ENCODE results near the gene TMEM242. TPM values are rescaled to one million over a fixed set of nuclear protein-coding genes. Genes with fewer than 3 reads are reported as not detected.
"Not testable (repeated sequence)": the region's sequence is repeated elsewhere in the genome, so short reads cannot be mapped to it uniquely, and the experiment has no call there.

Gene TMEM242
- total and polyA plus RNA-seq, 2 experiments from 2014 or later: 6.4 to 14.5 TPM

- Histone ChIP-seq H3K9ac (no peak overlapping the region), H3F3A (ENCODE audit: insufficient read depth) (no peaks in the 10 kb centered on the region), H3K4me1 (ENCODE audit: insufficient read depth) (no peaks in the 10 kb centered on the region), H4K20me1 (ENCODE audit: insufficient read depth) (no peaks in the 10 kb centered on the region), H3K9me2 (ENCODE audit: insufficient read depth) (no peaks in the 10 kb centered on the region), H3K36me3 (ENCODE audit: low read depth) (no peaks in the 10 kb centered on the region), H2AFZ (no peak overlapping the region), H3K4me3 (no peak overlapping the region), H3K27ac (no peak overlapping the region), H3K27me3 (replicated peaks; ENCODE audit: insufficient read depth) (peaks cover 11% of the 10 kb centered on the region), H3K4me2 (ENCODE audit: unreplicated experiment) (no peak overlapping the region), H3K79me2 (ENCODE audit: insufficient read depth) (no peaks in the 10 kb centered on the region), H3K9me3 (ENCODE audit: low read depth) (no peaks in the 10 kb centered on the region)
- no peak for DNase-seq
- WGBS, 2 experiments (ENCODE audit: low coverage in 1 of 2, low lambda C conversion rate in 2 of 2, missing lambda C conversion rate in 2 of 2): 41 to 46% methylated on average over 4 of the region's 4 CpGs
- no peak for TF ChIP-seq EZH2 (IDR thresholded peaks at IDR 0.05; ENCODE audit: insufficient read depth, poor library complexity, severe bottlenecking)
- TF ChIP-seq EZH2phosphoT487 (IDR thresholded peaks at IDR 0.05; ENCODE audit: insufficient read depth, low read depth): no peak
- in situ Hi-C loops (cut with MboI): no loop called here
Observed at GRCh38 chr6:157343732-157344131, 20.4 kb upstream of the TMEM242 start.

DNA sequence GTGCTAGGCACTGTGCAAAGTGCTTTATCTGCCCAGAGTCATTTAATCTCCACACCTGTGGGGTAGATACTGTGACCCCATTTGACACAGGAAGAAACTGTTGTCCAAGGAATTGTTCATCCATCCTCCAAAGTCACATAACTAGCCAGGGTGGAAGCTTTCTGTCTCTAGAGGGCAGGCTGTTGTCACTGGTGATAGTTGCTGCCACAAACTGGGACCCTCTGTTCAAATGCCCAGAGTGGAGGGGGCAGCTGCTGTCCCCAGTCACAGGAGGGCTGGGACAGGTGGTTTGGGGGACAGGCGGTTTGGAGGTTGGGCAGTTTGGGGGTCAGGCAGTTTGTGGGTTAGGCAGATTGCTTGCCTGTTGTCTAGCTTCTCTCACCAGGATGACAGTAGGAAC is 16.1 kb upstream of the TMEM242 start:
- Histone ChIP-seq H3F3A (ENCODE audit: insufficient read depth) (no peaks in the 10 kb centered on the region), H3K27me3 (replicated peaks; ENCODE audit: insufficient read depth) (peaks cover 7% of the 10 kb centered on the region; the same call in 1 of the 2 replicates), H3K27ac (no peak overlapping the region), H4K20me1 (ENCODE audit: insufficient read depth) (no peaks in the 10 kb centered on the region), H3K9me3 (ENCODE audit: low read depth) (no peaks in the 10 kb centered on the region), H3K9ac (no peak overlapping the region), H3K4me2 (ENCODE audit: unreplicated experiment) (no peak overlapping the region), H2AFZ (no peak overlapping the region), H3K9me2 (ENCODE audit: insufficient read depth) (no peaks in the 10 kb centered on the region), H3K79me2 (ENCODE audit: insufficient read depth) (no peaks in the 10 kb centered on the region), H3K4me3 (no peak overlapping the region), H3K4me1 (ENCODE audit: insufficient read depth) (no peaks in the 10 kb centered on the region; the same call in 1 of the 2 replicates), H3K36me3 (ENCODE audit: low read depth) (no peaks in the 10 kb centered on the region)
- WGBS, 2 experiments (ENCODE audit: low coverage in 1 of 2, low lambda C conversion rate in 2 of 2, missing lambda C conversion rate in 2 of 2): 50 to 58% methylated on average over 1 of the region's 1 CpG
- no peak for DNase-seq
- TF ChIP-seq EZH2 (IDR thresholded peaks at IDR 0.05; ENCODE audit: insufficient read depth, poor library complexity, severe bottlenecking): no peak
- TF ChIP-seq EZH2phosphoT487 (IDR thresholded peaks at IDR 0.05; ENCODE audit: insufficient read depth, low read depth): no peak
- in situ Hi-C loops (cut with MboI): no loop called here

- H3K4me1 ChIP-seq (ENCODE audit: insufficient read depth): no peaks in the 10 kb centered on the region; the same call in 1 of the 2 replicates
- WGBS, 2 experiments (ENCODE audit: low coverage in 1 of 2, low lambda C conversion rate in 2 of 2, missing lambda C conversion rate in 2 of 2): 90 to 97% methylated on average over 2 of the region's 2 CpGs
- no peaks in the 10 kb centered on the region for H3K79me2 ChIP-seq (ENCODE audit: insufficient read depth)
- no peaks in the 10 kb centered on the region for H3K9me2 ChIP-seq (ENCODE audit: insufficient read depth)
- no peaks in the 10 kb centered on the region for H3K36me3 ChIP-seq (ENCODE audit: low read depth)
- no peaks in the 10 kb centered on the region for H4K20me1 ChIP-seq (ENCODE audit: insufficient read depth)
- H3K4me2 ChIP-seq (ENCODE audit: unreplicated experiment): no peak overlapping the region
- H3F3A ChIP-seq (ENCODE audit: insufficient read depth): no peaks in the 10 kb centered on the region
- H3K27ac ChIP-seq: no peak overlapping the region
- H2AFZ ChIP-seq: no peak overlapping the region
- no peak overlapping the region for H3K9ac ChIP-seq
- H3K9me3 ChIP-seq (ENCODE audit: low read depth): no peaks in the 10 kb centered on the region
- no peak overlapping the region for H3K4me3 ChIP-seq
- no peak for DNase-seq
- peaks cover 7% of the 10 kb centered on the region; the same call in 1 of the 2 replicates for H3K27me3 ChIP-seq (replicated peaks; ENCODE audit: insufficient read depth)
- TF ChIP-seq EZH2 (IDR thresholded peaks at IDR 0.05; ENCODE audit: insufficient read depth, poor library complexity, severe bottlenecking): no peak
- in situ Hi-C loops (cut with MboI): no loop called here
Observed at GRCh38 chr6:157337751-157338150, 14.4 kb upstream of the TMEM242 start.

- H2AFZ ChIP-seq; H3K9me2 ChIP-seq (ENCODE audit: insufficient read depth); H3K9ac ChIP-seq; H3K36me3 ChIP-seq (ENCODE audit: low read depth); H3F3A ChIP-seq (ENCODE audit: insufficient read depth); H4K20me1 ChIP-seq (ENCODE audit: insufficient read depth); H3K27me3 ChIP-seq (replicated peaks; ENCODE audit: insufficient read depth); H3K4me1 ChIP-seq (ENCODE audit: insufficient read depth); H3K4me2 ChIP-seq (ENCODE audit: unreplicated experiment); in situ Hi-C loops (cut with MboI); H3K4me3 ChIP-seq; H3K27ac ChIP-seq; H3K79me2 ChIP-seq (ENCODE audit: insufficient read depth); DNase-seq; H3K9me3 ChIP-seq (ENCODE audit: low read depth): not testable (repeated sequence)
- WGBS, 2 experiments (ENCODE audit: low coverage in 1 of 2, low lambda C conversion rate in 2 of 2, missing lambda C conversion rate in 2 of 2): 55 to 68% methylated on average over 3 of the region's 3 CpGs
Observed at GRCh38 chr6:157337276-157337675, 14.0 kb upstream of the TMEM242 start.

DNA sequence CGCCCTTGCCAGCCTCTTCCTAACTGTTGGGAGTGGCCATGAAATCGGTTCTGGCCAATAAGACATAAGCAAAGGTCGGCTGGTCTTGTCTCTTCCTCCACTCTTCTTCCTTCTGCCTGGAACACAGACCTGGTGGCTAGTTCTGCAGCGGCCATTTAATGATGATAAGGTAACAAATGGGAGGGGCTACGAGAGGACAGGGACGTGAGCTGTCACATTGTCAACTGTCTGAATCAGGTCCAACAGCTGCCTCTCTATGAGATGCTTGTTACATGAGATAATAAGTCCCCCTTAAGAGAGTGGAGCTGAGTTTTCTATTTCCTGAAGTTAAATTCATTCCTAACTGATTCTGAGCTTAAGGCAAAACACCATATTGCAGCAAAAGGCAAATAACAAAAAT is 12.5 kb upstream of the TMEM242 start:
- Histone ChIP-seq H3K27ac (no peak overlapping the region), H3K27me3 (replicated peaks; ENCODE audit: insufficient read depth) (0 out of 2 replicates have a peak, but pooled peaks cover 7% of the 10 kb centered on the region), H3F3A (ENCODE audit: insufficient read depth) (no peaks in the 10 kb centered on the region), H3K79me2 (ENCODE audit: insufficient read depth) (no peaks in the 10 kb centered on the region), H2AFZ (0 out of 2 replicates have a peak overlapping the region, but pooled peaks have one; percentile 23), H3K9me3 (ENCODE audit: low read depth) (no peaks in the 10 kb centered on the region), H3K9ac (no peak overlapping the region), H3K4me1 (ENCODE audit: insufficient read depth) (no peaks in the 10 kb centered on the region; the same call in 1 of the 2 replicates), H3K9me2 (ENCODE audit: insufficient read depth) (no peaks in the 10 kb centered on the region), H3K4me2 (ENCODE audit: unreplicated experiment) (no peak overlapping the region), H3K36me3 (ENCODE audit: low read depth) (no peaks in the 10 kb centered on the region), H3K4me3 (no peak overlapping the region), H4K20me1 (ENCODE audit: insufficient read depth) (no peaks in the 10 kb centered on the region)
- TF ChIP-seq EZH2phosphoT487 (IDR thresholded peaks at IDR 0.05; ENCODE audit: insufficient read depth, low read depth) (no peak), EZH2 (IDR thresholded peaks at IDR 0.05; ENCODE audit: insufficient read depth, poor library complexity, severe bottlenecking) (no peak)
- in situ Hi-C loops (cut with MboI): no loop called here
- DNase-seq: no peak
- 63 to 68% methylated on average over 6 of the region's 6 CpGs for WGBS, 2 experiments (ENCODE audit: low coverage in 1 of 2, low lambda C conversion rate in 2 of 2, missing lambda C conversion rate in 2 of 2)
